Measurements from ENCODE around the gene TTBK2.
"Not testable (repeated sequence)": the region's sequence is repeated elsewhere in the genome, so short reads cannot be mapped to it uniquely, and the experiment has no call there.

The TTBK2 gene

DNA sequence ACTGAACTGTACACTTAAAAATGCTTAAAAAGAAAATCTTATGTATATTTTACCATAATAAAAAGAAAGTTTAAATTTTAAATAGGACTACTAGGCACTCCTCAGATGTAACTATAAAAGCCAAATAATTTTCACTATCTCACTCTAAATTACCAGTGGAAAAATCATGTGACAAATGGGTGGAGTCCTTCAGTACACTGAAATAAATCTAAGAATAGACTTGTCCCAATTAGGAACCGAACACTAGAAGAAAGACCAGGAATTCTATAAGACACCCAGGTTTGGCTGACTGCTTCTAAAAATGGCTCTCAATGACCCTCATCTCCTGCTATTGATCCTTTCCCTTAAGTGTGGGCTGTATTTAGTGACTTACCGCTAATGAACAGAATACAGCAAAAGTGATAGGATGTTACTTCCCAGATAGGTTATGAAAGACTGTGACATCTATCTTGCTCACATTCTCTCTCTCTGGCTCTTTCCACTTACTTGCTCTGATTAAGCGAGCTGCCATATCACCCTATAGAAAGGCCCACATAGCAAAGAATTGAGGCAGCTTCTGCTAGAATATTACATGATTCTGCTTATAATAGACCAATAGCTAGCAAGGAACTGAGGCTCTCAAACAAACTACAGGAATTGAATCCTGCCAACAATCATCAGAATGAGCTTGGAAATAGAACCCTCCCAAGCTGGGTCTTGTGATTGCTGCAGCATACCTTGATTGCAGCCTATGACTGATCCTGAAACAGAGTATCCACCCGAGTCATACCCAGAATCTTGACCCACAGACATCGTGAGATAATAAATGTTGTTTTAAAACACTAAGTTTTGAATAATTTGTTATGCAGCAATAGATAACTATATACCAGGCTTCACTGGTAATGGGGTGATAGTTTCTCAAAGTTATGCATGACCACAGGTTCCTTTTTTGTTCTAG, 16.9 kb downstream of the TTBK2 start:
- DNase-seq, result no peak

DNA sequence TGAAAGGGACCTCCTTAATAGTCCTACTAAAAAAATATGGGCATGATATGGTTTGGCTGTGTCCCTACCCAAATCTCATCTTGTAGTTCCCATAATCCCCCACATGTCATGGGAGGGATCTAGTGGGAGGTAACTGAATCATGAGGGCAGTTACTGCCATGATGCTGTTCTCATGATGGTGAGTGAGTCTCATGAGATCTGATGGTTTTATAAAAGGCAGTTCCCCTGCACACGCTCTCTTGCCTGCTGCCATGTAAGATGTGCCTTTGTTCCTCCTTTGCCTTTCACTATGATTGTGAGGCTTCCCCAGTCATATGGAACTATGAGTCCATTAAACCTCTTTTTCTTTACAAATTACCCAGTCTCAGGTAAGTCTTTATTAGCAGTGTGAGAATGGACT, 26.7 kb downstream of the TTBK2 start:
- DNase-seq, result not testable (repeated sequence)

DNA sequence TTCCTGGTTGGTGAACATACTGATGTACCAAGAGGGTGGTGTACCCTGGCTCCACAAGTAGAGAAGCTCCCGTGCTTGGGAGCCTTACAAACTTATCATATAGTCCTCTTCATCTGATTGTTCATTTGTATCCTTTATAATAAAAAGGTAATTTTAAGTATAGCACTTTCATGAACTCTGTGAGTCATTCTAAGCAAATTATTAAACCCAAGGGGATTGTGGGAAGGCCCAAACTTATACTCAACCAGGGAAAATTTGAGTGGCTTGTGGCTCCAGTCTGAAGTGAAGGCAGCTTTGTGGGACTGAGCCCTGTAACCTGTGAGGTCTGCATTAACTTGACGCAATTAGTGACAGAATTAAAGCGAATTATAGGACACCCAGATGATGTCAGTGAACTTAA, 29.0 kb downstream of the TTBK2 start:
- DNase-seq, result no peak

DNA sequence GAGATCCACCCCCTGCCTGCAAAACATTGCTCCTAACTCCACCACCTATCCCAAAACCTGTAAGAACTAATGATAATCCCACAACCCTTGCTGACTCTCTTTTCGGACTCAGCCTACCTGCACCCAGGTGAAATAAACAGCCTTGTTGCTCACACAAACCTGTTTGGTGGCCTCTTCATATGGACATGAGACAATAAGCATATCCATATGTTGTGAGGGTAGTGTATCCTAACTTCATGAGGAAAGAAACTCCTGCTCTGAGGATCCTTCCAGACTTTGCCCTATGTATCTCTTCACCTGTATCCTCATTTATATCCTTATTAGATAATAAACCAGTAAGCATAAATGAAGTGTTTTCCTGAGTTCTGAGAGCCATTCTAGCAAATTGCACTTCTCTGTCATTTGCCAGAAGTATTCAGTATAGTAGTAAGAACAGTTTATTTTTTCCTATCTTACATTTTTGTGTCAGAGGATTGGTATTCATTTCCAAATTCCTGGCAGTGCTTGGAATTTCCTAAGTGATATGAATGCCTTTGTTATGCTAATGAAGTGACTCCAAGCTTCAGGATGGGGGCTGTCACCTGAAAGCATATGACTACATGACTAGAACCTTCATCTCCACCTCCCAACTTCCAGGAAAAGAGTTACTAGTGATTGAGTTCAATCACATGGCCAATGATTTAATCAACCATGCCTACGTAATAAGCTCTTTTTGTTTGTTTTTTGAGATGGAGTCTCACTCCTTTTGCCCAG, 30.2 kb downstream of the TTBK2 start:
- DNase-seq, result no peak

DNA sequence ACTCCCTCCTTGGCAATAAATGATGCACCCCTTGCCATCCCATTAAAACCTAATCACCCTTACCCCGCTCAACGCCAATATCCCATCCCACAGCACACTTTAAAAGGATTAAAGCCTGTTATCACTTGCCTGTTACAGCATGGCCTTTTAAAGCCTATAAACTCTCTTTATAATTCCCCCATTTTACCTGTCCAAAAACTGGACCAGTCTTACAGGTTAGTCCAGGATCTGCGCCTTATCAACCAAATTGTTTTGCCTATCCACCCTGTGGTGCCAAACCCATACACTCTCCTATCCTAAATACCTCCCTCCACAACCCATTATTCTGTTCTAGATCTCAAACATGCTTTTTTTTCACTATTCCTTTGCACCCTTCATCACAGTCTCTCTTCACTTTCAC, 33.2 kb downstream of the TTBK2 start:
- not testable (repeated sequence) for DNase-seq

DNA sequence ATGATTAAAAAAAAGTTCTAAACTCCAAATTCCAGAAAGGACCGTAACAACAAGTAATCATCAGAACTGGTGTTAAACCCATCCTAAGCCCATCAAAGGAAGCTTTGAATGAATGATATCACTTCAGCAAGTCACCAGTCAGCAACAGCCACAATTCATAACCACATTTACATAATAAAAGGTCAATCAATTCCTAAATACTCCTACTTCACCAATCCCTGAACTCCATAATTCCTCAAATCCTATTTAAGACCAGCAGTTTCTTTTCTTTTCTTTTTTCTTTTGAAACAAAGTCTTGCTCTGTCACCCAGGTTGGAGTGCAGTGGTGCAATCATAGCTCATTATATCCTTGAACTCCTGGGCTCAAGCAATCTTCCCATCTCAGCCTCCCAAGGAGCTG, 40.5 kb downstream of the TTBK2 start:
- no peak for DNase-seq

DNA sequence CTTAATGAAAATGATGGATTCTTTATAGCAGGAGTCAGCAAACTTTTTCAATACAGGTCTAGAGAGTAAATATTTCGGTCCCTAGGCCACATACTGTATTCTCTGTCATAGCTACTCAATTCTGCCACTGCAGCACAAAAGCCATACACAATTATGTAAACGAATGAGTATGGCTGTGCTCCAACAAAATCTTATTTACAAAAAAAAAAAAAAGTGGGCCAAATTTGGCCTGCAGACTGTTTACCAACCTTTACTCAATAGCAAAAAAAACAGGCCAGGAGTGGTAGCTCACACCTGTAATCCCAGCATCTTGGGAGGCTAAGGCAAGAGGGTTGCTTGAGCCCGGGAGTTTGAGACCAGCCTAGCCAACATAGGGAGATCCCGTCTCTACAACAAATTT, 41.1 kb downstream of the TTBK2 start:
- DNase-seq, result no peak

DNA sequence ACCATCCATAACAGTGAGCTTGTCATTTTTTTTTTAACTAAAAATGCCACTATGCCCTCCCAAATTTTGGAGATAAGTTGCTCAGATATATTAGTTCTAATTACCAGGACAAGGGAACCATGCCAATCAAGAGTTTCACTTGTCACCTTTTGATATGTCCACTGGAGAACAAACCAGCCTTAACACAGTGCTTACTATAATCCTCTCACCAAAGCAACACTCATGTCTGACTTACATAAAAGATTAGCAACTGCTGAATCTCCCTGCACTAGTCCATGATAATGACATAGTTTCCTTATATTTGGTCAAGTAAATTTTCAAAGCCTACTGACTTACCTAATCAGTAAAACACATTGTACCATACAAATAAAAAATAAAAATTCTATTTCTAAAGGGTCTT, 44.4 kb downstream of the TTBK2 start:
- DNase-seq, result no peak

DNA sequence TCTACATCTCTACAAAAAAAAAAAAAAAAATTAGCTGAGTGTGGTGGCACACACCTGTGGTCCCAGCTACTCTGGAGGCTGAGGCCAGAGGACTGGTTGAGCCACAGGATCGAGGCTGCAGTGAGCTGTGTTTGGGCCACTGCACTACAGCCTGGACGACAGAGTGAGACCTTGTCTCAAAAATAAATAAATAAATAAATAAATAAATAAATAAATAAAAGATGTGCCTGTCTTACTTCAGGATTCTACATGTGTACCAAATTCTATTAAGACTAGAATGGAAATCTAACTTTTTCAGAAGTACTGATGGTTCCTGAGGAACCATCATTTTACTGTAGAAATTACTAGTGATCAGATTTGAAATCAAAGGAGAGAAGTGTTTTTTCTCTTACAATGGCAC, 51.9 kb downstream of the TTBK2 start:
- DNase-seq, result no peak

DNA sequence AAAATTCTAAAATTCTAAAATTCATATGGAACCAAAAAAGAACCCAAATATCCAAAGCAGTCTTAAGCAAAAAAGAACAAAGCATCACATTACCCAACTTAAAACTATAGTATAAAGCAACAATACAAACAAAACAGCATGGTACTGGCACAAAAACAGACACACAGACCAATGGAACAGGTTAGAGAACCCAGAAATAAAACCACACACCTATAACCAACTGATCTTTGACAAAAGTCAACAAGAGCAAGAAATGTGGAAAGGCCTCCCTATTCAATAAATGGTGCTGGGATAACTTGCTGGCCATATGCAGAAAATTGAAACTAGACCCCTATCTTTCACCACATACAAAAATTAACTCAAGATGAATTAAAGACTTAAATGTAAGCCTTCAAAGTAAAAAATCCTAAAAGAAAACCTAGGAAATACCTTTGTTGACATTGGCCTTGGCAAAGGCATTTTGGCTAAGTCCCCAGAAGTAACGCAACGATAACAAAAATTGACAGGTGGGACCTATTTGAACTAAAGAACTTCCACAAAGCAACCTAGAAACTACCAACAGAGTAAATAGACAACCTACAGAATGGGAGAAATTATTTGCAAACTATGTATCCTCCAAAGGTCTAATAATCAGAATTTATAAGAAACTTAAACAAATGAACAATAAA, 56.9 kb downstream of the TTBK2 start:
- DNase-seq, result no peak

DNA sequence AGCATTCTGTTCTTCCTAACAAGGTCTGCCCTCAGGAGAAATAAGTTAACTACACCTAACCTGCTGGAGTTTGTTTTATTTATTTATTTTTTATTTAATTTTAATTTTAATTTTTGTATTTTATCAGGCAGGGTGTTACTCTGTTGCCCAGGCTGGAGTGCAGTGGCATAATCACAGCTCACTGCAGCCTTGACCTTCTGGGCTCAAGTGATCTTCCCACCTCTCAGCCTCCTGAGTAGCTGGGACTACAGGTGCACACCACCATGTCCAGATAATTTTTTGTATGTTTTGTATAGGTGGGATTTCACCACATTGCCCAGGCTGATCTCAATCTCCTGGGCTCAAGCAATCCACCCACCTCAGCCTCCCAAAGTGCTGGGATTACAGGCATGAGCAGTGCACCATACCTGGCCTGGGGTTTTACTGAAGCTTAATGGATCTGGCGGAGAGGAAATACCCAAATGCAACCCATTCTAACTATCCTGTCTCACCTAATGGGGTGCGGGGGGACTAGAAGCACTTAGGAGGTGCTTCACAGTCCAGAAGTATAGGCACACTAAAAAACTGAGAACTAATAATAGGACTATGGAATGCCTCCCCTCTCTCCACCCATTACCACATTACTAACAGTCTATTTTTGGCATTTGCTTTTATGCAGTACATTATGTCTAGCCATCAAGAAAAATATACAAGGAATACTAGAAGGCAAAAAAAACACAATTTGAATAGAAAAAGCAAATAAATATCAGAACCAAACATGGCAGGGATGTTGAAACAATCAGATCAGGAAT, 61.4 kb downstream of the TTBK2 start:
- no peak for DNase-seq

DNA sequence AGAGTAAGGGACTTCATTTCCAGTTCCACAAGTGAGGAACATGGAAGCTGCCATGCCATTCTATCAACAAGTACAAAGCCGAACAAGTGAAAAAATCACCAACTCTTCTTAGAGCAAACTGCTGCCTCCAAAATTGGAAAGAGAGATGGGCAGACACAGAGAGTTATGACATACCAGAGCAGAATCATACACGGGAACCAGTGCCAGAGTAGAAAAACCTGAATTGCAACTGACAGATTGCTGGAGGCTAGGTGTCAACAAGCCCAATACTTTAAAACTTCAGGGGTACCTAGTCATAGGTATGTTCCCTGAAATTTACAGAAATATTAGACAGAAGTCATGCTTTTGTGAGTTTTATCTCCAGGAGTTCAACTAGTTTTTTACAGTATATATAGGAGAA, 62.0 kb downstream of the TTBK2 start:
- DNase-seq, result no peak

DNA sequence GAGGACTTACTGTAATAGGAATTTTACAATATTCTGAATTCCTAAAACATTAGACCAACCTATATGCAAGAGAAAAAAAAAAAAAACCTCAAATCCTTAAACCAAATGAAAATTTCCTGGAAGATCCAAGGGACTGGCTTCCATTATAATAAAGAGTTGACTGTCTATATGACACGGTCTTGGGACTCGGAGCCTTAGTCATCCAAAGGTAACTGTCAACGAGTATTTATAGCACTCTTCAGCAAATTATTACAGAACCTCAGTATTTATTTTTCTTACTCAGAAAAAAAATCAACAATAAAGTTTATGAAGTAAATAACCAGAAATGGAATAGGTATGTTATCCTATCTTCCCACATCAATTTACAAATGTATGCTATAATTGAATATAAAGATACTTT, 66.0 kb downstream of the TTBK2 start:
- no peak for DNase-seq

DNA sequence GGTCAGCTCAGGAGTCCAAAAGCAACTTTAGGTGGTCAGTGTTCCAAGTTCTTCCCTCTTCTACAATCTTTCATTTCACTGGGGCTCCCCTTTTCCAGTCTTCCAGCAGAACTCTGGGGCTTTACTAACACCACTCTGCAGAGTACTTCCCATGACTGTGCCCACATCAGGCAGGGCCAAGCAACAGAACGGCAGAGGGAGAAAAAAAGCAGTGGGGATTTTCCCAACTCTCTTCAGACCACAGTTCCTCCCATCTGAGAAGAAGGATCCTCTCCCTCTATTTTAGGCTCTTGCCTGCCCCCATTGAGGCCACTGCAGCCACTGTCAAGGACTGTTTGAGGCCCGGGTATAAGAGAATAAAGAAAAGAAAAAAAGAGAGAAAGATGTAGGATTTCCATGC, 70.7 kb downstream of the TTBK2 start:
- DNase-seq, result no peak

DNA sequence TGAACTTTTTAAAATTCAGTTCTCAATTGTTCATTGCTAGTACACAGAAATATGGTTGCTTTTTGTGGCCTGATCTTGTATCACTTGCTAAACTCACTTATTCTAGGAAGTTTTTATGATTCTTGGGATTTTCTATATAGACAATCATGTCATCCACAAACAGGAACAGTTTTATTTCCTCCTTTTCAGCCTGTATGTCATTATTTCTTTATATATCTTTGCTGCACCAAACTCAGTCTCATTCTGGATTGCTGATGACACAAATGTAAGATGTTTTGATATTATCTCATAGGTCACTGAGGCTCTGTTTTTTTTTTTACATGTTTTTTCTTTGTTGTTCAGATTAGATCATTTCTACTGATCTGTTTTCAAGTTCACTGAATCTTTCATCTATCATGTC, 71.7 kb downstream of the TTBK2 start:
- no peak for DNase-seq

DNA sequence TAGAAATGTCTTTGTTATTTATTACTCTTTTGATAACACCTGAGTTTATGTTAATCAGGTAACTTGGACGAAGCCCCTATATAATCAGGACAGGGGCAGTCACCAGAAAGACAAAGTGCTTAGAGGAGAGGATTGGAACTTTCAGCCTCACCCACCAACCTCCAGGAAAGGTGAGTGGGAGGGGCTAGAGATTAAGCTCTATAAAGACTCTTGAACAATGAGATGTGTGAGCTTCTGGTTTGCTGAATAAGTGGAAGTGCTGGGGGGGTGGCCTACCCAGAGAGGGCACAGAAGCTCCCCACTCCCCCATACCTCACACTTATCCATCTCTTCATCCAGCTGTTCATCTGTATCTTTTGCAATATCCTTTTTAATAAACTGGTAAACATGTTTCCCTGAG, 73.9 kb downstream of the TTBK2 start:
- DNase-seq, result no peak

DNA sequence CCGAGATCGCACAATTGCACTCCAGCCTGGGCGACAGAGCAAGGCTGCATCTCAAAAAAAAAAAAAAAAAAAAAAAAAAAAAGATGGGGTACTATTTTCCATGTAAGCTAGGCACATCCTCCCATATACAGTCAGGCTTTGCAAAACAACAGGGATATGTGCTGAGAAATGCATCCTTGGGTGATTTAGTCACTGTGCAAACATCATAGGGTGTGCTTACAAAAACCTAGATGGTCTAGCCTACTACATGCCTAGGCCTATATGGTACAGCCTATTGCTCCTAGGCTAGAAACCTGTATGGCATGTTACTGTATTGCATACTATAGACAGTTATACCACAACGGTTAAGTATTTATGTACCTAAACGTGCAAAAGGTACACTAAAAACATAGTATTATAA, 75.0 kb downstream of the TTBK2 start:
- DNase-seq, result no peak

DNA sequence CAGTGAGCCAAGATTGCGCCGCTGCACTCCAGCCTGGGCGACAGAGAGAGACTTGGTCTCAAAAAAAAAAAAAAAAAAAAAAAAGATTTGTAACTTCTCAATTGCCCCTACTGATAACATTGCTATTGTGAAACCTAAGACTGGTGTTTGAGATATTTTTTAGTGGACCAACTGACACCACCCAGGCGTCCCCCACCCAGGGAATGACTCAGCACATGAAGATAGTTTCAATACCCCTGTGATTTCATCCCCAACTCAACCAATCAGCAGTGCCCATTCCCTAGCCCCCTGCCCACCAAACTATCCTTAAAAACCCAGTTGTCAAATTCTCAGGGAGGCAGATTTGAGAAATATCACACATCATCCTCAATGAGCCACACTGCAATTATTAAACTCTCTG, 76.9 kb downstream of the TTBK2 start:
- DNase-seq, result no peak

DNA sequence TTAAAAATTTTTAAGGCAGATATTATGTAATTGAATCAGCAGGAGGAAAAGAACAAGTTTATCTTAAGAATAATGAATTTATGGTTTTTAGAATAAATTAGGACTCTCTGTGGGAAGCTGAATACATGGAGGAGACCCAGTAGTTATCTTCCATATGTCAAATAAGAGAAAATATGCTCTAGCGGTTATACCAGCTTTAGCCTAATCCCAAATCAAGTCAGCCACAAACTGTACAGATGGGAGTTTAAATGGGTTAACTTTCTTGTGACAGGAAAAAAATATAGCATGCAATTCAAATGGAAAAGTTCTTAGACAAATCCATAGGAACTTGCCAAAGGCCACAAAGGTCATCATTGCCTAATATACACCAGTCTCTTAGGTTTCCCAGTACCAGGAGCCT, 84.3 kb downstream of the TTBK2 start:
- no peak for DNase-seq

DNA sequence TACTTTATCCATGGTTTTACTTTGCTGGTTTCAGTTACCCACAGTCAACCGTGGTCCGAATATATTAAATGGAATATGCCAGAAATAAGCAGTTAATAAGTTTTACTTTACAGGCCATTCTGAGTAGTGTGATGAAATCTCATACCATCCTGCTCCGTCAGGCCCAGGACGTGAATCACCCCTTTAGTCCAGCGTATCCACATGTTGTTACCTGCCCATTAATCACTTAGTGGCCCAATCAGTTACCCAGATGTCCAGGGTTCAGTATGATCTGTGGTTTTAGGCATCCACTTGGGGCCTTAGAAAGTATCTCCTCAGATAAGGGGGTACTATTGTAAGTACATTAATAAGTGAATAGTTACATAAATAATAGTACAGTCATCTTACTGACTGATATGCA, 88.0 kb downstream of the TTBK2 start:
- DNase-seq, result no peak

DNA sequence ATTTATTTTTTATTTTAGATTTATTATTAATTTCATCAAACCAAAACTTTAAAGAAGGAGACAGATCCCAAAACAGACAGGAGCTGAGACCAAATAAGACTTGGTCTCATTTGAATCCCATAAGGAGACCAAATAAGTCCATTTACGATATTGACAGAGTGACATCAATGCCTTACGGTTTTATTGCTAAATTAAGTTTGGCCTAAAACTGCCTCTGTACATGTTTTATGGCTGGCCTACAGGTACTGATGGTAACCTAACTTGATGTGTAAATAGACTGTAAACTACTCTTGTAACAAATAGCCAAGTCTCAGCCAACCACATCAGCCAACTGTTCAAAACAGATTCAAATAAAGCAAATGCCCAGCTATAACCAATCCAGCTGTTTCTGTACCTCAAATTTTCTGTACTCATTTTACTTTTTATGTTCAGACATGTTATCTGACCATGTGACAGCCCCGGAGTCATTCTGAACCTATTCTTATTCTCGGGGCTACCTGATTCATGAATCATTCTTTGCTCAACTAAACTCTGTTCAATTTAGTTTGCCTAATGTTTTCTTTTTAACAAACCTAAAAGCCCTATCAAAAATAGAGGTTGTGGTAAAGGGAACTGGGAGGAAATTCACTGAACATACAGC, 94.2 kb downstream of the TTBK2 start:
- no peak for DNase-seq

DNA sequence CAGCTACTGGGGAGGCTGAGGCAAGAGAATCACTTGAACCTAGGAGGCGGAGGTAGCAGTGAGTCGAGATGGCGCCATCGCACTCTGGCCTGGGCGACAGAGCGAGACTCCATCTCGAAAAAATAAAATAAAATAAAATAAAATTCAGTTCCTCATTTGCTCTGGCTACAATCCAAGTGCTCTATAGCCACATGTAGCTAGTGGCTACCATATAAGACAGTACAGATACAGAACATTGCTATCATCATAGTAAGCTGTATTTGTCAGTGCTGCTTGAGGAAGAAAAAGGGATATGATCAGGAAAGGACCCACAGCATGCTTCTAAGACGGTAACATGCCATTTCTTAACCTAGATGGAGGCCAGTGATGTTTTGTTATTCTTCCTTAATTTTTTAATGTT, 95.0 kb downstream of the TTBK2 start:
- no peak for DNase-seq
